HepG2 (cell line): ENCODE measurements around the gene PTPRU.

Source experiments
- GABPB1 ChIP-seq: IDR thresholded peaks from 2 replicates; pipeline ENCODE4 v1.6.1; 2016; ENCODE audit warnings: mild to moderate bottlenecking, missing genetic modification reagents, moderate library complexity, missing compliant biosample characterization
- MTA1 ChIP-seq: sonication (generic); formaldehyde crosslinking; IDR thresholded peaks from 2 replicates; pipeline ENCODE4 v1.4.0; 2020; ENCODE audit warnings: missing genetic modification reagents, mild to moderate bottlenecking, borderline replicate concordance
- NCOA2 ChIP-seq: sonication (generic); formaldehyde crosslinking; IDR thresholded peaks from 2 replicates; pipeline ENCODE4 v1.8.0; 2022; ENCODE audit warnings: inconsistent platforms
- RAD21 ChIP-seq: fragments of 450-650 bp; formaldehyde crosslinking; IDR thresholded peaks from 2 replicates; pipeline ENCODE4 v1.5.0; 2020; ENCODE audit warnings: mild to moderate bottlenecking
- TARDBP ChIP-seq: sonication (generic); formaldehyde crosslinking; IDR thresholded peaks from 2 replicates; pipeline ENCODE4 v1.8.0; 2022; ENCODE audit warnings: mild to moderate bottlenecking, missing genetic modification reagents
- TCF7L2 ChIP-seq: IDR thresholded peaks from 2 replicates; pipeline ENCODE4 v1.6.1; 2011; ENCODE audit warnings: mild to moderate bottlenecking, low read depth, low read length, moderate library complexity
- ZBTB8A ChIP-seq: sonication (generic); formaldehyde crosslinking; IDR thresholded peaks from 2 replicates; pipeline ENCODE4 v1.4.0; 2020; ENCODE audit warnings: mild to moderate bottlenecking, low read depth, missing genetic modification reagents, borderline replicate concordance
- ZNF263 ChIP-seq: sonication (generic); formaldehyde crosslinking; IDR thresholded peaks from 2 replicates; pipeline ENCODE4 v1.4.0; 2020; ENCODE audit warnings: missing genetic modification reagents
- TF ChIP-seq, protein P1 (sequence below): sonication (generic); formaldehyde crosslinking; IDR thresholded peaks from 2 replicates; pipeline ENCODE4 v1.8.1; 2022; ENCODE audit warnings: low read depth, mild to moderate bottlenecking, missing genetic modification reagents
- TF ChIP-seq, protein P2 (sequence below): sonication (generic); formaldehyde crosslinking; IDR thresholded peaks from 2 replicates; pipeline ENCODE4 v1.5.0; 2020; ENCODE audit warnings: mild to moderate bottlenecking, missing genetic modification reagents, moderate library complexity
- TF ChIP-seq, protein P3 (sequence below): sonication (generic); formaldehyde crosslinking; IDR thresholded peaks from 2 replicates; pipeline ENCODE4 v1.4.0; 2020; ENCODE audit warnings: missing genetic modification reagents
- TF ChIP-seq, protein P4 (sequence below): sonication (generic); formaldehyde crosslinking; IDR thresholded peaks from 2 replicates; pipeline ENCODE4 v1.4.0; 2020; ENCODE audit warnings: missing genetic modification reagents

DNA sequence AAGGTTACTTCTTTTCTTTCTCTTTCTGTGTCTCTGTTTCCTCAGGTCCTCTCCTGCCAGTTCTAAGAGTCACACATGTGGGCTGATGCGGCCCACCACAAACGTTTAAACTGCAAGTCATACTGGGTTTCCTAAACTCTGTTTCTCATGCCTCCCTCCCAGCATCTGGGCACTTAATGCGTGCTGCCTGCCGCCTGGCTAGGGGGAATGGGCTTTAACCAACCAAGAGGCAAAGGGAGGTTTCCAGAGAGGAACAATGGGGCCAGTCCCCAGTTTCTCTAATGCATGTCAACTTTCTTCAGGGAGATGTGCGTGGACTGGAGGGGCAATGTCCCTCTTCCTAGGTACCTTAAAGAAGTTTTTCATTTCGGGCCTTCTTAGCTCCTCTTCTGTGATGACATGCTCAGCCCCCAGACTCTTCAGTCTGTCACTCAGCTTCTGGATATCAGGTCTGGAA lies 34.7 kb upstream of the PTPRU start:
- TF ChIP-seq MTA1 (CRISPR knock-in tag) (no peak), ZNF263 (CRISPR knock-in tag) (no peak), RAD21 (CRISPR knock-in tag) (no peak), GABPB1 (no peak), ZBTB8A (no peak), TCF7L2 (no peak), NCOA2 (CRISPR knock-in tag) (no peak), TARDBP (no peak)
- TF ChIP-seq, protein P1, sequence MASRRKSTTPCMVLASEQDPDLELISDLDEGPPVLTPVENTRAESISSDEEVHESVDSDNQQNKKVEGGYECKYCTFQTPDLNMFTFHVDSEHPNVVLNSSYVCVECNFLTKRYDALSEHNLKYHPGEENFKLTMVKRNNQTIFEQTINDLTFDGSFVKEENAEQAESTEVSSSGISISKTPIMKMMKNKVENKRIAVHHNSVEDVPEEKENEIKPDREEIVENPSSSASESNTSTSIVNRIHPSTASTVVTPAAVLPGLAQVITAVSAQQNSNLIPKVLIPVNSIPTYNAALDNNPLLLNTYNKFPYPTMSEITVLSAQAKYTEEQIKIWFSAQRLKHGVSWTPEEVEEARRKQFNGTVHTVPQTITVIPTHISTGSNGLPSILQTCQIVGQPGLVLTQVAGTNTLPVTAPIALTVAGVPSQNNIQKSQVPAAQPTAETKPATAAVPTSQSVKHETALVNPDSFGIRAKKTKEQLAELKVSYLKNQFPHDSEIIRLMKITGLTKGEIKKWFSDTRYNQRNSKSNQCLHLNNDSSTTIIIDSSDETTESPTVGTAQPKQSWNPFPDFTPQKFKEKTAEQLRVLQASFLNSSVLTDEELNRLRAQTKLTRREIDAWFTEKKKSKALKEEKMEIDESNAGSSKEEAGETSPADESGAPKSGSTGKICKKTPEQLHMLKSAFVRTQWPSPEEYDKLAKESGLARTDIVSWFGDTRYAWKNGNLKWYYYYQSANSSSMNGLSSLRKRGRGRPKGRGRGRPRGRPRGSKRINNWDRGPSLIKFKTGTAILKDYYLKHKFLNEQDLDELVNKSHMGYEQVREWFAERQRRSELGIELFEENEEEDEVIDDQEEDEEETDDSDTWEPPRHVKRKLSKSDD (CRISPR knock-in tag) = no peak
- TF ChIP-seq, protein P2, sequence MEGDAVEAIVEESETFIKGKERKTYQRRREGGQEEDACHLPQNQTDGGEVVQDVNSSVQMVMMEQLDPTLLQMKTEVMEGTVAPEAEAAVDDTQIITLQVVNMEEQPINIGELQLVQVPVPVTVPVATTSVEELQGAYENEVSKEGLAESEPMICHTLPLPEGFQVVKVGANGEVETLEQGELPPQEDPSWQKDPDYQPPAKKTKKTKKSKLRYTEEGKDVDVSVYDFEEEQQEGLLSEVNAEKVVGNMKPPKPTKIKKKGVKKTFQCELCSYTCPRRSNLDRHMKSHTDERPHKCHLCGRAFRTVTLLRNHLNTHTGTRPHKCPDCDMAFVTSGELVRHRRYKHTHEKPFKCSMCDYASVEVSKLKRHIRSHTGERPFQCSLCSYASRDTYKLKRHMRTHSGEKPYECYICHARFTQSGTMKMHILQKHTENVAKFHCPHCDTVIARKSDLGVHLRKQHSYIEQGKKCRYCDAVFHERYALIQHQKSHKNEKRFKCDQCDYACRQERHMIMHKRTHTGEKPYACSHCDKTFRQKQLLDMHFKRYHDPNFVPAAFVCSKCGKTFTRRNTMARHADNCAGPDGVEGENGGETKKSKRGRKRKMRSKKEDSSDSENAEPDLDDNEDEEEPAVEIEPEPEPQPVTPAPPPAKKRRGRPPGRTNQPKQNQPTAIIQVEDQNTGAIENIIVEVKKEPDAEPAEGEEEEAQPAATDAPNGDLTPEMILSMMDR = no peak
- TF ChIP-seq, protein P3, sequence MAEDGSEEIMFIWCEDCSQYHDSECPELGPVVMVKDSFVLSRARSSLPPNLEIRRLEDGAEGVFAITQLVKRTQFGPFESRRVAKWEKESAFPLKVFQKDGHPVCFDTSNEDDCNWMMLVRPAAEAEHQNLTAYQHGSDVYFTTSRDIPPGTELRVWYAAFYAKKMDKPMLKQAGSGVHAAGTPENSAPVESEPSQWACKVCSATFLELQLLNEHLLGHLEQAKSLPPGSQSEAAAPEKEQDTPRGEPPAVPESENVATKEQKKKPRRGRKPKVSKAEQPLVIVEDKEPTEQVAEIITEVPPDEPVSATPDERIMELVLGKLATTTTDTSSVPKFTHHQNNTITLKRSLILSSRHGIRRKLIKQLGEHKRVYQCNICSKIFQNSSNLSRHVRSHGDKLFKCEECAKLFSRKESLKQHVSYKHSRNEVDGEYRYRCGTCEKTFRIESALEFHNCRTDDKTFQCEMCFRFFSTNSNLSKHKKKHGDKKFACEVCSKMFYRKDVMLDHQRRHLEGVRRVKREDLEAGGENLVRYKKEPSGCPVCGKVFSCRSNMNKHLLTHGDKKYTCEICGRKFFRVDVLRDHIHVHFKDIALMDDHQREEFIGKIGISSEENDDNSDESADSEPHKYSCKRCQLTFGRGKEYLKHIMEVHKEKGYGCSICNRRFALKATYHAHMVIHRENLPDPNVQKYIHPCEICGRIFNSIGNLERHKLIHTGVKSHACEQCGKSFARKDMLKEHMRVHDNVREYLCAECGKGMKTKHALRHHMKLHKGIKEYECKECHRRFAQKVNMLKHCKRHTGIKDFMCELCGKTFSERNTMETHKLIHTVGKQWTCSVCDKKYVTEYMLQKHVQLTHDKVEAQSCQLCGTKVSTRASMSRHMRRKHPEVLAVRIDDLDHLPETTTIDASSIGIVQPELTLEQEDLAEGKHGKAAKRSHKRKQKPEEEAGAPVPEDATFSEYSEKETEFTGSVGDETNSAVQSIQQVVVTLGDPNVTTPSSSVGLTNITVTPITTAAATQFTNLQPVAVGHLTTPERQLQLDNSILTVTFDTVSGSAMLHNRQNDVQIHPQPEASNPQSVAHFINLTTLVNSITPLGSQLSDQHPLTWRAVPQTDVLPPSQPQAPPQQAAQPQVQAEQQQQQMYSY (CRISPR knock-in tag) = no peak
- TF ChIP-seq, protein P4, sequence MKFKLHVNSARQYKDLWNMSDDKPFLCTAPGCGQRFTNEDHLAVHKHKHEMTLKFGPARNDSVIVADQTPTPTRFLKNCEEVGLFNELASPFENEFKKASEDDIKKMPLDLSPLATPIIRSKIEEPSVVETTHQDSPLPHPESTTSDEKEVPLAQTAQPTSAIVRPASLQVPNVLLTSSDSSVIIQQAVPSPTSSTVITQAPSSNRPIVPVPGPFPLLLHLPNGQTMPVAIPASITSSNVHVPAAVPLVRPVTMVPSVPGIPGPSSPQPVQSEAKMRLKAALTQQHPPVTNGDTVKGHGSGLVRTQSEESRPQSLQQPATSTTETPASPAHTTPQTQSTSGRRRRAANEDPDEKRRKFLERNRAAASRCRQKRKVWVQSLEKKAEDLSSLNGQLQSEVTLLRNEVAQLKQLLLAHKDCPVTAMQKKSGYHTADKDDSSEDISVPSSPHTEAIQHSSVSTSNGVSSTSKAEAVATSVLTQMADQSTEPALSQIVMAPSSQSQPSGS (CRISPR knock-in tag) = no peak
